Gastroesophageal sphincter (tissue), 3 donors: ENCODE data around the gene TNS1.

Experiments
- POLR2A ChIP-seq, 2 donors: fragments of 450-650 bp; IDR thresholded peaks; one replicate each; pipeline ENCODE4 v1.6.1; 2017; ENCODE audit warnings: antibody characterized with exemption in 2 of 2, mild to moderate bottlenecking in 2 of 2, moderate library complexity in 1 of 2
- TF ChIP-seq, protein P1 (sequence below), 4 experiments: fragments of 200-600 bp in 2 of 4; fragments of 450-650 bp in 2 of 4; sonication (generic) in 1 of 4; IDR thresholded peaks; one replicate each; pipeline ENCODE4 v1.5.1; 2017 to 2019; ENCODE audit warnings: antibody characterized with exemption in 4 of 4, mild to moderate bottlenecking in 2 of 4, moderate library complexity in 2 of 4

GRCh38 chr2:218019411-218020060, 16.7 kb upstream of the TNS1 start:
- TF ChIP-seq, protein P1, sequence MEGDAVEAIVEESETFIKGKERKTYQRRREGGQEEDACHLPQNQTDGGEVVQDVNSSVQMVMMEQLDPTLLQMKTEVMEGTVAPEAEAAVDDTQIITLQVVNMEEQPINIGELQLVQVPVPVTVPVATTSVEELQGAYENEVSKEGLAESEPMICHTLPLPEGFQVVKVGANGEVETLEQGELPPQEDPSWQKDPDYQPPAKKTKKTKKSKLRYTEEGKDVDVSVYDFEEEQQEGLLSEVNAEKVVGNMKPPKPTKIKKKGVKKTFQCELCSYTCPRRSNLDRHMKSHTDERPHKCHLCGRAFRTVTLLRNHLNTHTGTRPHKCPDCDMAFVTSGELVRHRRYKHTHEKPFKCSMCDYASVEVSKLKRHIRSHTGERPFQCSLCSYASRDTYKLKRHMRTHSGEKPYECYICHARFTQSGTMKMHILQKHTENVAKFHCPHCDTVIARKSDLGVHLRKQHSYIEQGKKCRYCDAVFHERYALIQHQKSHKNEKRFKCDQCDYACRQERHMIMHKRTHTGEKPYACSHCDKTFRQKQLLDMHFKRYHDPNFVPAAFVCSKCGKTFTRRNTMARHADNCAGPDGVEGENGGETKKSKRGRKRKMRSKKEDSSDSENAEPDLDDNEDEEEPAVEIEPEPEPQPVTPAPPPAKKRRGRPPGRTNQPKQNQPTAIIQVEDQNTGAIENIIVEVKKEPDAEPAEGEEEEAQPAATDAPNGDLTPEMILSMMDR (IDR thresholded peaks at IDR 0.05): no peak
- TF ChIP-seq POLR2A (IDR thresholded peaks at IDR 0.05): no peak
